Measurements from ENCODE around the gene RPS16. TPM values are rescaled to one million over a fixed set of nuclear protein-coding genes. Genes with fewer than 3 reads are reported as not detected.

Gene RPS16
- 1,000 to 10,000 TPM; 2,281 to 4,335 (median 4,063) TPM for total RNA-seq
- 1,000 to 10,000 TPM; 2,448 to 2,618 TPM for polyA plus RNA-seq
- 490 reads per million, percentile 98 among the genes with 10 or more reads in this experiment for total RNA-seq

DNA sequence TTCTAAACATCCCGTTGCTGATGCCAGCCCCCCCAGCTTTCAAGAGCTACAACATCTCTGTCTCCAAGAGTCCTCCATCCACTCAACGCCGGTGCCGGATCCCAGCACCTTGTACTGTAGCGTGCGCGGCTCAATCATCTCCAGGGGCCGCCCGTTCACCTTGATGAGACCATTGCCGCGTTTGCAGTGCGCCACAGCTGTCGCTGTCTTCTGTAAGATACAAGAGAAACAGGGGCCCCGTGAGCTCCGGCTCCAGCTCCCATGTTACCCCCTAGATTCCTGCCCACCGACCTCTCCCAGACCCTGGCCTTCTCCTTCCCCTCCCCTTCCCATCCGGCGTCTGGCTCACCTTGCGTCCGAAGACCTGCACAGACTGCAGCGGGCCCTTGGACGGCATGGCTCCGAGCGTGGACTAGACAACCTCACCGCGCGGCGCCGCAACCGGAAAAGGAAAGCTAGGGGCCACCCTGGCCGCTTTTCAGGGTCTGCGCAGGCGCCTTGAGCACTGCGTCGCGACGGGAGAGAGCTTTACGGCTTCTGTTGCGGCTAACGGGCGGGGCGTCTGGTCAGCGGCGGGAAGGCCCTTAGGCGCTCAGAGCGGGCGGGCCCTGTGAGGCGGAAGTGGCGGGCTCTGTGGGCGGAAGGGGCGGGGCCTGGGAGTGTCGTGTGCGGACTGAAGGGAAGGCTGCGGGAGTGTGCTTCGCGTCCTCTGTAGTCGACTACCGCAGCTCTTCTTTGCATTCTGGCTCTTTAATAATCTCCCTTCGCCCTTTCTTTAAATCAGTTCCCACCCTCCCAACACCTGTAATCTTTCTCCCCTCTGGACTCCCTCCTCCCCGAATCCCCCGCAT, at the start of gene RPS16:
Gene RPS16, minus strand, starts transcription at position 451 of the 851 bp plus-strand sequence. Its CDS starts 54 bp downstream, at position 397.
- ChIA-PET CTCF (interaction anchor here (0.5 to 1.9 kb wide), 10 partner anchors 15 to 678 kb away, joined by 3 to 9 read pairs (median 4); partner anchors contain the start of genes EID2, EID2B, PLEKHG2 and SAMD4B), POLR2A (interaction anchor here (0.6 to 4.7 kb wide), 34 partner anchors 11 to 1828 kb away, joined by 3 to 115 read pairs (median 5); partner anchors contain the start of genes DYRK1B, EID2, EID2B and GMFG)
- intact Hi-C loops (cut with micrococcal nuclease) = loop anchor here (1.0 to 10.0 kb wide), 11 partner anchors 10 to 1061 kb away; partner anchors contain the start of genes EID2B (in 2 of the 2), MED29 (in 2 of the 2), PAF1 (in 2 of the 2) and PLEKHG2 (in 2 of the 2)
- DNase-seq = peak; percentile 93 to 100 (median 98)
- Histone ChIP-seq H3K4me3 (ENCODE audit: low read length) (peak within 1 kb of the TSS; percentile 98), H3K27me3 (ENCODE audit: control insufficient read depth in 2 of 2, insufficient read depth in 2 of 2, low read length in 2 of 2) (no peaks in the 10 kb centered on the region), H3K9me3 (ENCODE audit: control insufficient read depth in 2 of 3, low read length in 3 of 3) (no peaks in the 10 kb centered on the region), H3K36me3 (ENCODE audit: control insufficient read depth in 2 of 3, insufficient read depth in 3 of 3, low read length in 3 of 3) (peaks cover 0 to 33% (median 11%) of the 10 kb centered on the region in 3 experiments), H3K4me1 (ENCODE audit: control insufficient read depth in 2 of 2, insufficient read depth in 2 of 2, low read length in 2 of 2) (peaks cover 27% of the 10 kb centered on the region in 2 donors), H3K27ac (ENCODE audit: low read depth, low read length) (peak within 1 kb of the TSS; percentile 97)
- Mint-ChIP-seq H3K36me3 (peaks cover 5 to 28% (median 20%) of the 10 kb centered on the region in 5 donors), H3K4me1 (peaks cover 20 to 53% (median 40%) of the 10 kb centered on the region in 7 donors), H3K27ac (peak within 1 kb of the TSS; percentile 95 to 100 (median 99)), H3K4me3 (peak within 1 kb of the TSS; percentile 92 to 100 (median 98)), H3K9me3 (peaks cover 0 to 9% (median 0%) of the 10 kb centered on the region in 11 donors), H3K27me3 (peaks cover 0 to 5% (median 0%) of the 10 kb centered on the region in 5 donors)
- peak; percentile 98 for ATAC-seq

DNA sequence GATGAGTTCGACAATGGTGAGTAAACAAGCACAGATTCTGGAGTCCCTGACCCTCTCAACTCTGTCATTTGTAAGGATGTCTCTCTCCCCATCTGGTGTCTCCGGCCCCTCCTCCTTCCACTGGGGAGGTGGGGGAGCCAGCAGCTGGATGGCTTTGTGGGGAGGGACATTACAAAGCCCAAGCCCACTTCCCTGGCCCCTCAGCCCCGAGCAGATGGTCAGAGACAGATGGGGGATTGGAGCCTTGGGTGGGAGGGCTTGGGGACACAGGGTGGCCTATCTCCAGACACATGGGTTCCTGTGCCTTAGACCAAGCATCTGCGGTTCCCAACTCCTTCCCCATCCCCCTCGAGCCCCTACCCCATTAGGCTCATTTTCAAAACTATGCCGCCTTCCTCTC, 47.4 kb upstream of the RPS16 start:
- Histone ChIP-seq H3K36me3 (ENCODE audit: control insufficient read depth in 2 of 3, insufficient read depth in 3 of 3, low read length in 3 of 3) (peaks cover 0 to 42% (median 11%) of the 10 kb centered on the region in 3 experiments), H3K9me3 (ENCODE audit: control insufficient read depth in 2 of 3, low read length in 3 of 3) (no peaks in the 10 kb centered on the region), H3K27me3 (ENCODE audit: control insufficient read depth in 2 of 2, insufficient read depth in 2 of 2, low read length in 2 of 2) (no peaks in the 10 kb centered on the region), H3K4me3 (ENCODE audit: low read length) (no peak overlapping the region), H3K4me1 (ENCODE audit: control insufficient read depth in 2 of 2, insufficient read depth in 2 of 2, low read length in 2 of 2) (peaks cover 10 to 11% of the 10 kb centered on the region in 2 donors), H3K27ac (ENCODE audit: low read depth, low read length) (no peak overlapping the region)
- CTCF ChIA-PET = no interaction called here
- Mint-ChIP-seq H3K9me3 (no peaks in the 10 kb centered on the region), H3K36me3 (peaks cover 2 to 23% (median 5%) of the 10 kb centered on the region in 5 donors), H3K27me3 (no peaks in the 10 kb centered on the region), H3K4me3 (peak overlapping the region in 9 of 10 donors; percentile 14 to 91 (median 50)), H3K4me1 (peaks cover 12 to 32% (median 25%) of the 10 kb centered on the region in 7 donors), H3K27ac (peak overlapping the region in 1 of 9 donors; percentile 75)
- POLR2A ChIA-PET = interaction anchor here (0.5 kb wide), 1 partner anchor 1819 kb away, joined by 4 read pairs; no protein-coding TSS in a partner anchor
- intact Hi-C loops (cut with micrococcal nuclease) = no loop called here
- no peak for DNase-seq
- no peak for ATAC-seq

DNA sequence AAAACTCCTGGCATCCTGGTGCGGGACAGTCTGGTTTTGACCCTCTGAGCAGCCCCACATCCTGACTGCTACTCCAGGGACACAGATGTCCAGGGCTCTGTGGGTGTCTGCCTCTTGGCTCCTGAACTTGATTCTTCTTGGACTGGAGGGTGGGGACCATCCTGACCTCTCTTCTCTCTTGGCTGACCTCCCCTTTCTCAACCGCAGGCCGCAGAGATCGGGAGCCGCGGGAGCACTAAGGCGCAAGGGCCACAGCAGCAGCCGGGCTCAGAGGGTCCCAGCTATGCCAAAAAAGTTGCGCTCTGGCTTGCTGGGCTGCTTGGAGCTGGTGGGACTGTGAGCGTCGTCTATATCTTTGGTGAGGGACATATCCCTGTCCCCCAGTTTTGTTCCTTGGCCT, 45.9 kb upstream of the RPS16 start:
- H3K4me3 ChIP-seq (ENCODE audit: low read length) = peak overlapping the region; percentile 74
- H3K36me3 Mint-ChIP-seq = peaks cover 0 to 18% (median 5%) of the 10 kb centered on the region in 5 donors
- peak overlapping the region; percentile 86 for H3K27ac ChIP-seq (ENCODE audit: low read depth, low read length)
- no peak for ATAC-seq
- H3K9me3 Mint-ChIP-seq = no peaks in the 10 kb centered on the region
- H3K27me3 ChIP-seq (ENCODE audit: control insufficient read depth in 2 of 2, insufficient read depth in 2 of 2, low read length in 2 of 2) = no peaks in the 10 kb centered on the region
- H3K27ac Mint-ChIP-seq = peak overlapping the region; percentile 80 to 97 (median 93)
- H3K4me1 Mint-ChIP-seq = peaks cover 12 to 32% (median 25%) of the 10 kb centered on the region in 7 donors
- H3K36me3 ChIP-seq (ENCODE audit: control insufficient read depth in 2 of 3, insufficient read depth in 3 of 3, low read length in 3 of 3) = peaks cover 0 to 32% (median 8%) of the 10 kb centered on the region in 3 experiments
- H3K9me3 ChIP-seq (ENCODE audit: control insufficient read depth in 2 of 3, low read length in 3 of 3) = no peaks in the 10 kb centered on the region
- peak overlapping the region; percentile 86 to 97 (median 92) for H3K4me3 Mint-ChIP-seq
- intact Hi-C loops (cut with micrococcal nuclease) = loop anchor here (2.0 kb wide), 2 partner anchors 17 to 69 kb away; partner anchors contain the start of genes DLL3 (in 1 of the 2) and PLEKHG2 (in 1 of the 2)
- no peaks in the 10 kb centered on the region for H3K27me3 Mint-ChIP-seq
- ChIA-PET POLR2A (interaction anchor here (0.6 to 1.2 kb wide), 3 partner anchors 24 to 37 kb away, joined by 3 to 4 read pairs (median 4); partner anchors contain the start of gene SUPT5H), CTCF (no interaction called here)
- DNase-seq = no peak
- H3K4me1 ChIP-seq (ENCODE audit: control insufficient read depth in 2 of 2, insufficient read depth in 2 of 2, low read length in 2 of 2) = peaks cover 10 to 11% of the 10 kb centered on the region in 2 donors

DNA sequence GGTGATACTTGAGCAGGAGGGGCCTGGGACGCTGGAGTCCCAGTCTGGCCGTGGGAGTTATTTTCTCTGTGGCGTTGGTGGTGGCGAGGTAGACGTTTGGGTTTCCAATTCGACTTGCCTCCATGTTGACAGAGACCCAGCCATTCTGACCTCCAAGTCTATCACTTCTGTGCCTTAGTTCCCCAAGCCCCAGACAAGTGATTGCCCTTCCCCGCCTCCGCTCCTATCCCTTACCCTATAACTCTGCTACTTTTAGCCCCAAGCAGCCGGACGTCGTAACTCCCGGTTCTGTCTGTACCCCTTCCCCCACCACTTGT, 45.4 kb upstream of the RPS16 start:
- Histone ChIP-seq H3K4me3 (ENCODE audit: low read length) (peak overlapping the region; percentile 74), H3K36me3 (ENCODE audit: control insufficient read depth in 2 of 3, insufficient read depth in 3 of 3, low read length in 3 of 3) (peaks cover 0 to 32% (median 8%) of the 10 kb centered on the region in 3 experiments), H3K27me3 (ENCODE audit: control insufficient read depth in 2 of 2, insufficient read depth in 2 of 2, low read length in 2 of 2) (no peaks in the 10 kb centered on the region), H3K27ac (ENCODE audit: low read depth, low read length) (peak overlapping the region; percentile 86), H3K9me3 (ENCODE audit: control insufficient read depth in 2 of 3, low read length in 3 of 3) (no peaks in the 10 kb centered on the region), H3K4me1 (ENCODE audit: control insufficient read depth in 2 of 2, insufficient read depth in 2 of 2, low read length in 2 of 2) (peaks cover 10 to 11% of the 10 kb centered on the region in 2 donors)
- Mint-ChIP-seq H3K27ac (peak overlapping the region; percentile 80 to 97 (median 93)), H3K4me1 (peaks cover 12 to 32% (median 25%) of the 10 kb centered on the region in 7 donors), H3K4me3 (peak overlapping the region; percentile 86 to 97 (median 92)), H3K9me3 (no peaks in the 10 kb centered on the region), H3K36me3 (peaks cover 0 to 17% (median 6%) of the 10 kb centered on the region in 5 donors), H3K27me3 (no peaks in the 10 kb centered on the region)
- DNase-seq (no peak), ATAC-seq (no peak)
- ChIA-PET POLR2A (interaction anchor here (0.6 to 1.2 kb wide), 6 partner anchors 10 to 240 kb away, joined by 3 to 5 read pairs (median 4); partner anchors contain the start of genes MED29, PAF1 and SUPT5H), CTCF (no interaction called here)
- intact Hi-C loops (cut with micrococcal nuclease) = loop anchor here (2.0 kb wide), 2 partner anchors 18 to 68 kb away; partner anchors contain the start of genes DLL3 (in 1 of the 2) and PLEKHG2 (in 1 of the 2)

DNA sequence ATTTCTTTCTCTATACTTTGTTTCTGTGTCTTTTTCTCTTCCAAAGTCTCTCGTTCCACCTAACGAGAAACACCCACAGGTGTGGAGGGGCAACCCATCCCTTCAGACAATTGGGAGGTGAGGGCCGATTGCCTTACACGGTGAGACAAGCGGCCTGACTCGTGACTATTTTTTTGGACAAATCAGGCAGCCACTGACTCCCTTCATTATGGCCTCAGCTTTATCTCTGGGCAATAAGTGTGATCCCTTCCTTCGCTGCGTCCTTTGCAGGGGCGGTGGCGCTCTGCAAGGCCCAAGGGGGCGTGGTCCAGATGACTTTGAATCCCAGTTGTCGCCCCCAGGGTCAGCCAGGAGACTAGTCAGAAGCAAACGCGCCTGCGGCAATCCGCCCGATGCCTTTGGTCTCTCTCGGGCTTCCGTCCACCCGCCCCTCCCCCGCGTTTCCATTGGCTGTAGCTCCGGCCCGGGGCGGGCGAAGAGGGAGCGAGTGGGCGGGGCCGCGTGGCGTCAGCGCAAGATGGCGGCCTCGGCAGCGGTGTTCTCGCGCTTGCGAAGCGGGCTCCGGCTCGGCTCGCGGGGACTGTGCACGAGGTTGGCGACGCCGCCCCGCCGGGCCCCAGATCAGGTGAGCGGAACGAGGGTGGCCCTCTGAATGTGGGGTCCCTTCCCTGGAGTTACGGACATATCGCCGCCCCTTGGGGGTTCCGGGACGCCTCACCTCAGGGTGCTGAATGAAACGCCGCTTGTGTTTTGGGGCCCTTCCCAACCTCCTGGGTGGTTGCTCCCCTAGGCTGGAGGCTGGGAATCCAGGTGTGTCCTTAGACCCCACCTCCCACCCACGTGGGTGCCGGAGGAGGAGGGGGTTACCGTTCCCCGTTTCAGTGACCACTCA, 44.8 kb upstream of the RPS16 start, which contains the start of gene TIMM50:
Gene TIMM50, plus strand, starts transcription at position 502 of the 892 bp plus-strand sequence. Its CDS starts 16 bp downstream, at position 518.
- peak within 1 kb of the TSS; percentile 86 to 97 (median 92) for H3K4me3 Mint-ChIP-seq
- H3K9me3 ChIP-seq (ENCODE audit: control insufficient read depth in 2 of 3, low read length in 3 of 3) = no peaks in the 10 kb centered on the region
- POLR2A ChIA-PET = interaction anchor here (0.6 to 1.2 kb wide), 8 partner anchors 9 to 240 kb away, joined by 3 to 5 read pairs (median 4); partner anchors contain the start of genes MED29, PAF1, PLEKHG2 and RPS16
- H3K27ac Mint-ChIP-seq = peak within 1 kb of the TSS; percentile 80 to 97 (median 93)
- H3K9me3 Mint-ChIP-seq = no peaks in the 10 kb centered on the region
- H3K36me3 ChIP-seq (ENCODE audit: control insufficient read depth in 2 of 3, insufficient read depth in 3 of 3, low read length in 3 of 3) = peaks cover 0 to 32% (median 2%) of the 10 kb centered on the region in 3 experiments
- DNase-seq (peak; percentile 93 to 98 (median 95)), ATAC-seq (peak; percentile 100)
- intact Hi-C loops (cut with micrococcal nuclease) = loop anchor here (1.0 to 2.0 kb wide), 6 partner anchors 18 to 353 kb away; partner anchors contain the start of genes EID2B (in 2 of the 2), SUPT5H (in 2 of the 2), DLL3 (in 1 of the 2) and MED29 (in 1 of the 2)
- H3K4me1 ChIP-seq (ENCODE audit: control insufficient read depth in 2 of 2, insufficient read depth in 2 of 2, low read length in 2 of 2) = peaks cover 10 to 11% of the 10 kb centered on the region in 2 donors
- CTCF ChIA-PET = no interaction called here
- H3K27me3 ChIP-seq (ENCODE audit: control insufficient read depth in 2 of 2, insufficient read depth in 2 of 2, low read length in 2 of 2) = no peaks in the 10 kb centered on the region
- H3K4me1 Mint-ChIP-seq = peaks cover 14 to 32% (median 25%) of the 10 kb centered on the region in 7 donors
- H3K27me3 Mint-ChIP-seq = no peaks in the 10 kb centered on the region
- peak within 1 kb of the TSS; percentile 74 for H3K4me3 ChIP-seq (ENCODE audit: low read length)
- peaks cover 0 to 15% (median 6%) of the 10 kb centered on the region in 5 donors for H3K36me3 Mint-ChIP-seq
- peak within 1 kb of the TSS; percentile 86 for H3K27ac ChIP-seq (ENCODE audit: low read depth, low read length)
